ENCODE measurements around the gene CACNA1H. TPM values are rescaled to one million over a fixed set of nuclear protein-coding genes. Genes with fewer than 3 reads are reported as not detected.

CACNA1H gene
- total RNA-seq, 1 donor from 2014 or later: 26.1 TPM

DNA sequence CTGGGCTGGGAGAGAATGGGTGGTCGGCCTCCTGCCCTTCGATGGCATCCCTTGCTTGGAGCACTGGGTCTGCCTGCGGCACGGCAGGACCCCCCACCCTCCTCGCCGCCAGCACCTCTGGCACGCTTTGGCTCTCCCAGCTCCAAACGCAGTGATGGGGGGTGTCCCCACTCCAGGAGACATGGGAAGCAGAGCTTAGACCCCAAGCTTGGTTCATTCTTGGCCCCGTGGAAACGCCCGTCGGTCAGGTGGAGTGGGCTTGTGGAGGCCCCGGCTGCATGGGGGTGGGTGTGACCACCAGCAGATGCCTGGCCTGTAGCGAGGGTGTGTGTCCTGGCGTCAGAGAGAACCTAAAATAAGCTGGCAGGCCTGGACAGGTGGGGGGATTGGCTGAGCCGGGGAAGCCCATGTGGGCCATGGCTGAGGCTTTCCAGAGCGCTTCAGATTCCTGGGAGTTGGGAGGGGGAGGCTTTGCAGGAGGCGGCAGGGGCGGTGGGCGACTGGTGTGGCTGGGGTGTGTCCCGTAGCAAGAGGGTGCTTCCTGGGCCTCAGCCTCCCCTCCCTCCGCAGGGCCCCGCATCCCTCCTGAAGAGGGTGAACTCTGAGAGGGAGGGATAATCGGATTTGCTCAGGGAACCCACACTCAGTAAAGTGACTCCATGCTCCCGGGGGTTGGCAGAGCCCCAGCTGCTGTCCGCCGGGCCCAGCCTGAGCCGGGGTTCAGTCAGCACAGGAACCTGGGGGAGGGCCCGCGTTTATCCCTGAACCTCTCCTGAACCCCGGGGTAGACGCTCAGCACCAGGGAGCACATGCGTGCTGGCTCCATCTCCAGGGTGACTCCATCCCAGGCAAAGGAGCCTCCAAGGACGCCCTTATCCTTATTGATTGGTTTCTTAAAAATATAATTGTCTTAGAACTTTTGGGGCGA, 3.4 kb downstream of the CACNA1H start:
- Histone ChIP-seq H3K36me3 (ENCODE audit: control insufficient read depth in 3 of 3, insufficient read depth in 3 of 3, low read length in 3 of 3) (no peaks in the 10 kb centered on the region), H3K27me3 (ENCODE audit: control insufficient read depth in 3 of 3, insufficient read depth in 3 of 3, low read length in 3 of 3) (peaks cover 68 to 75% (median 71%) of the 10 kb centered on the region in 3 donors), H3K9me3 (ENCODE audit: control insufficient read depth in 3 of 3, low read length in 3 of 3) (no peaks in the 10 kb centered on the region), H3K27ac (ENCODE audit: low read depth, low read length) (peak overlapping the region; percentile 51), H3K4me1 (ENCODE audit: control insufficient read depth in 3 of 3, insufficient read depth in 3 of 3, low read length in 3 of 3) (peaks cover 16 to 24% (median 24%) of the 10 kb centered on the region in 3 donors), H3K4me3 (ENCODE audit: low read length in 3 of 3) (no peak overlapping the region), H3K9ac (ENCODE audit: low read depth in 1 of 3, low read length in 3 of 3) (peak overlapping the region in 1 of 3 donors; percentile 40)

DNA sequence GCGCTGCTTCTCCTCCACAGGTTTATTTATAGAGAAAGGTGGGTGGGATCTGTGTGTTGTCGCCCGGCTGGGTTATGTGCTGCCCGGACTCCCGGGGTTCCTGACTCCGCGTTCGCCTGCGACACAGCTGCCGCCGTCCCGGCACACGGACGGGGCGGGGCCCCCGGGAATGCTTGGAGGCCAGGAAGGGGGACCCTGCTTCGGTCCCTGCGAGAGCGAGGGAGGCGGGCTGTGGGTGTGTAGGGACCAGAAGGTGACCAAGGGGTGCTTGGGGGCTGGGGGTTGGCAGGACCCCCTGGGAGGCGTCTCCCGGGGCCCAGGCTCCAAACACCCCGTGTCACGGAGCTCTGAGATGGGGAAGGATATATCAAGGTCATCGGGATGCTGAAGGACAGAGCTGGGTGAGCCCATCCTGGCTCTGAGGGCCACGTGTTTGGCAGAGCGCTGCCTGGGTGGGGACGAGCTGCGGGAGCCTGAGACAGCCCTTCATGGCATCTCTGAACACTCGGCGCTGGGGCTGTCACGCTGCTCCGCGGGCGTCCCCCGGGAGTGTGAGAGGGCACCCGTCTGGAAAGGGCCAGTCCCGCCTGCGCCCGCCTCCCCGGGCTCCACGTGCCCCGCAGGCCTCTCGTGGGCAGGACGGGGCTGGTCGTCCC, 4.2 kb downstream of the CACNA1H start:
- Histone ChIP-seq H3K4me1 (ENCODE audit: control insufficient read depth in 3 of 3, insufficient read depth in 3 of 3, low read length in 3 of 3) (peaks cover 16 to 27% (median 26%) of the 10 kb centered on the region in 3 donors), H3K27ac (ENCODE audit: low read depth, low read length) (peak overlapping the region; percentile 75), H3K4me3 (ENCODE audit: low read length in 3 of 3) (no peak overlapping the region)

GRCh38 chr16:1157639-1158455, 4.9 kb downstream of the CACNA1H start:
- Histone ChIP-seq H3K9me3 (ENCODE audit: control insufficient read depth in 3 of 3, low read length in 3 of 3) (no peaks in the 10 kb centered on the region), H3K4me1 (ENCODE audit: control insufficient read depth in 3 of 3, insufficient read depth in 3 of 3, low read length in 3 of 3) (peaks cover 16 to 27% (median 26%) of the 10 kb centered on the region in 3 donors), H3K27ac (ENCODE audit: low read depth, low read length) (peak overlapping the region; percentile 75), H3K27me3 (ENCODE audit: control insufficient read depth in 3 of 3, insufficient read depth in 3 of 3, low read length in 3 of 3) (peaks cover 68 to 78% (median 75%) of the 10 kb centered on the region in 3 donors), H3K9ac (ENCODE audit: low read depth in 1 of 3, low read length in 3 of 3) (peak overlapping the region in 1 of 3 donors; percentile 33), H3K4me3 (ENCODE audit: low read length in 3 of 3) (no peak overlapping the region), H3K36me3 (ENCODE audit: control insufficient read depth in 3 of 3, insufficient read depth in 3 of 3, low read length in 3 of 3) (no peaks in the 10 kb centered on the region)

More for the DNA sequence above, 4.2 kb downstream of the CACNA1H start:
- Histone ChIP-seq H3K9ac (ENCODE audit: low read depth in 1 of 3, low read length in 3 of 3) (no peak overlapping the region), H3K9me3 (ENCODE audit: control insufficient read depth in 3 of 3, low read length in 3 of 3) (no peaks in the 10 kb centered on the region), H3K27me3 (ENCODE audit: control insufficient read depth in 3 of 3, insufficient read depth in 3 of 3, low read length in 3 of 3) (peaks cover 64 to 72% (median 70%) of the 10 kb centered on the region in 3 donors), H3K36me3 (ENCODE audit: control insufficient read depth in 3 of 3, insufficient read depth in 3 of 3, low read length in 3 of 3) (no peaks in the 10 kb centered on the region)

DNA sequence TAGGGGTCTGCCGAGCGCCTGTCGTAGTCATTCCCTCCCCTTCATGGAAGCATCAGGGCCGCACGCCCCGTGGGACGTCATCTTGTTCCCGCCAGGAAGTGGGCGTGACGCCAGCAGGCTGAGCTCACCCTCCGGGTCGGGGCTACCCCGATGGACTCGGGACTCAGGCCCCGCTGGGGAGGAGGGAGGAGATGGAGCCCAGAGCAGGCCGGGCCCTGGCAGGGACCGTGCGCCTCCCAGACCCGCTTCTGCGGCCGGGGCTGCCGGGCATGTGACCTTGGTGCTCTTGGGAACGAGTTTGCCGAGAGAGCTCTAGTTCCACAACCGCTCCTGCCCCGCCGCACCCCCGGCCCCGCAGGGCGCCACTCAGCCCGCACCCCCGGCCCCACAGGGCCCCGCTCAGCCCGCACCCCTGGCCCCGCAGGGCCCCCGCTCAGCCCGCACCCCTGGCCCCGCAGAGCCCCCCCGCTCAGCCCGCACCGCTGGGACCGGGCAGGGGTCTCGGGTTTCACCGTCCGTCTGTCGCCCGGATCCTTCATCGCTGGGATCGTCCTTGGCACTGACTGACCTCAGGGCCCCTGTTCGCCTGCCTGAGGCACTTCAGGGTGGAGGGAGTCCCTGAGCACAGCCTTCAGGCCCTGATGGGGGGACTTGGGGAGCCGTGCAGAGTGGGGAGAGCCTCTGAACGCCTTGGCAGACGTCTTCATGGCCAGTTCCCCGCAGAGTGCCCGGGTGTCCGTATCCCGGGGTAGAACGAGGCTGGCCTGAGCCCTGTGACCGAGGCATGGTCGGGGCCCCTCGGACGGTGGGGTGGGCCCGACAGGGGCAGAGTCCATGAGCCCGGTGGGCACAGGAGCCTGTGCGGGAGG, 5.8 kb downstream of the CACNA1H start:
- Histone ChIP-seq H3K9ac (ENCODE audit: low read depth in 1 of 3, low read length in 3 of 3) (no peak overlapping the region), H3K27me3 (ENCODE audit: control insufficient read depth in 3 of 3, insufficient read depth in 3 of 3, low read length in 3 of 3) (peaks cover 74 to 83% (median 77%) of the 10 kb centered on the region in 3 donors), H3K36me3 (ENCODE audit: control insufficient read depth in 3 of 3, insufficient read depth in 3 of 3, low read length in 3 of 3) (no peaks in the 10 kb centered on the region), H3K27ac (ENCODE audit: low read depth, low read length) (peak overlapping the region; percentile 75), H3K9me3 (ENCODE audit: control insufficient read depth in 3 of 3, low read length in 3 of 3) (no peaks in the 10 kb centered on the region), H3K4me3 (ENCODE audit: low read length in 3 of 3) (no peak overlapping the region), H3K4me1 (ENCODE audit: control insufficient read depth in 3 of 3, insufficient read depth in 3 of 3, low read length in 3 of 3) (peaks cover 16 to 28% (median 27%) of the 10 kb centered on the region in 3 donors)

- Histone ChIP-seq H3K9ac (ENCODE audit: low read depth in 1 of 3, low read length in 3 of 3) (peak overlapping the region in 1 of 3 donors; percentile 3), H3K9me3 (ENCODE audit: control insufficient read depth in 3 of 3, low read length in 3 of 3) (no peaks in the 10 kb centered on the region), H3K27me3 (ENCODE audit: control insufficient read depth in 3 of 3, insufficient read depth in 3 of 3, low read length in 3 of 3) (peaks cover 76 to 86% (median 77%) of the 10 kb centered on the region in 3 donors), H3K4me1 (ENCODE audit: control insufficient read depth in 3 of 3, insufficient read depth in 3 of 3, low read length in 3 of 3) (peaks cover 16 to 28% (median 27%) of the 10 kb centered on the region in 3 donors), H3K27ac (ENCODE audit: low read depth, low read length) (no peak overlapping the region), H3K36me3 (ENCODE audit: control insufficient read depth in 3 of 3, insufficient read depth in 3 of 3, low read length in 3 of 3) (no peaks in the 10 kb centered on the region), H3K4me3 (ENCODE audit: low read length in 3 of 3) (peak overlapping the region in 1 of 3 donors; percentile 13)
Observed at GRCh38 chr16:1159325-1159972, 6.5 kb downstream of the CACNA1H start.

DNA sequence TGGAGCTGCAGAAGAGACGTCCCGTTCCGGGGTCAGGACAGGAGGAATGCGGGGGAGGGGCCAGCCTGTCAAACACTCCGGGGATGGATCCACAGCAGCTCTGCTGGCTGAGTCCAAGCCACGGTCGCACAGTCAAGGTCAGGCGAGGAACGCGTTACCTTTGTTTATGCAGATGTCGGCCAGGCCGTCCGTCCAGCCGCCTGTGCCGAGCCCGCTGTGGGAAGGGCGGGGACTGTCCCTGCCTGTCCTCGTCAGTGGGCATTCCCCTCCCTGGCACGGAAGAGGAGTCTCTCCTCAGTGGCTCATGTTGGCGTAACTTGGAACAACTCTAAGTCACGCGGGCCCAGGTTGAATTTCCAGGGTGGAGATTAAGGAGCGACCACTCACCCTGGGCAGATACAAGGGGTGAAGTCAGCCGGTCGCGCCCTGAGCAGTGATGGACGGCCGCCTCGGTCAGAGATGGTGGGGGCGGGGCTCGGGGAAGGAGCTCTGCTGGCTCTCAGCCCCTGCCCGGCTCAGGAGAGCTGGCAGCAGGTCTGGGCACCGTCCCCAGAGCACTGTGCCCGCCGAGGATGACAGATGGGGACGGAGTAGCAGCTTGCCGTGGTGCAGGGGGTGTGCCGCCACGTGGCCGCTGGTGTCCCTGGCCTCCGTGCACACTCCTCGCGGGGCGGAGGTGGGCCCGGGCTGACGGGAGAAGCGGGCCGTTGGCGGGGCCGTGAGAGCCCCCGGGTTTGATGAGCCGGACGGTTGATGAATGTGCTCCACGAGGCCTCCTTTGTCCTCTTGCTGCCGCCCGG, 7.3 kb downstream of the CACNA1H start:
- peak overlapping the region in 1 of 3 donors; percentile 13 for H3K4me3 ChIP-seq (ENCODE audit: low read length in 3 of 3)
- H3K36me3 ChIP-seq (ENCODE audit: control insufficient read depth in 3 of 3, insufficient read depth in 3 of 3, low read length in 3 of 3): no peaks in the 10 kb centered on the region
- H3K9ac ChIP-seq (ENCODE audit: low read depth in 1 of 3, low read length in 3 of 3): peak overlapping the region in 1 of 3 donors; percentile 3
- H3K27me3 ChIP-seq (ENCODE audit: control insufficient read depth in 3 of 3, insufficient read depth in 3 of 3, low read length in 3 of 3): peaks cover 72 to 85% (median 72%) of the 10 kb centered on the region in 3 donors
- H3K27ac ChIP-seq (ENCODE audit: low read depth, low read length): no peak overlapping the region
- no peaks in the 10 kb centered on the region for H3K9me3 ChIP-seq (ENCODE audit: control insufficient read depth in 3 of 3, low read length in 3 of 3)
- H3K4me1 ChIP-seq (ENCODE audit: control insufficient read depth in 3 of 3, insufficient read depth in 3 of 3, low read length in 3 of 3): peaks cover 16 to 28% (median 27%) of the 10 kb centered on the region in 3 donors

DNA sequence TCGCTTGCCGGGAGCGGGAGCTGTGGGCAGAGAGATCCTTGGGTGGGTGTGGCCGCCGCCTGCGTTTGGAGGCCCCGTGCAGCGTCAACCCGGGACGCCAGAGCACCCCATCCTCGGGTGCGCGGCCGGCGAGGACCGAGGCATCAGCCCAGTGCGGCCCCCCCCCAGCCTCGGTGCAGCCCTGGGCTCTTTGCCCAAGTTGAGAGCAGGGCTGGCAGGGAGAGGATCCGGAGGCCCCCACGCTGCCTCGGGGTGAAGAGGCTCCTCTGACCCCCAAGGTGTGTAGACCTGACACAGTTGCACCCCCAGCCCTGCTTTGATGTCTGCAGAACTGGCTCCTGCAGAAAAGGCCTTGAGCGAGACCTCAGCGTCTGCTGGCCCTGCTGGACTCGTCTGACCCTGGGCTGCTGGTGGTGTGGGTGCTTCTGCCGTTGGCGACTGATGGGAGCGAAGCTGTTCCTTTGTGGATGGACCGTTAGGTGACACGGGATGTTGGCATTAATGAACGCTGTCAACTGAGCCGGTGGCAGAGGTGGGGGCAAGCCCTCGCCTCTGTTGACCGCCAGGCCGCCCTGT, 8.0 kb downstream of the CACNA1H start:
- Histone ChIP-seq H3K4me3 (ENCODE audit: low read length in 3 of 3) (no peak overlapping the region), H3K4me1 (ENCODE audit: control insufficient read depth in 3 of 3, insufficient read depth in 3 of 3, low read length in 3 of 3) (peaks cover 16 to 28% (median 27%) of the 10 kb centered on the region in 3 donors), H3K27ac (ENCODE audit: low read depth, low read length) (no peak overlapping the region), H3K9ac (ENCODE audit: low read depth in 1 of 3, low read length in 3 of 3) (peak overlapping the region in 1 of 3 donors; percentile 16), H3K9me3 (ENCODE audit: control insufficient read depth in 3 of 3, low read length in 3 of 3) (no peaks in the 10 kb centered on the region), H3K27me3 (ENCODE audit: control insufficient read depth in 3 of 3, insufficient read depth in 3 of 3, low read length in 3 of 3) (peaks cover 70 to 78% (median 72%) of the 10 kb centered on the region in 3 donors), H3K36me3 (ENCODE audit: control insufficient read depth in 3 of 3, insufficient read depth in 3 of 3, low read length in 3 of 3) (no peaks in the 10 kb centered on the region)

All from skeletal muscle tissue (tissue), 4 donors.